ENCODE results near the gene ARID5A. TPM values are rescaled to one million over a fixed set of nuclear protein-coding genes. Genes with fewer than 3 reads are reported as not detected.

Gene ARID5A
- total RNA-seq, 1 donor from 2014 or later: 16.4 TPM

- no peak for TF ChIP-seq CTCF (IDR thresholded peaks at IDR 0.05; ENCODE audit: unreplicated experiment)
- H3K27me3 Mint-ChIP-seq (ENCODE audit: unreplicated experiment): no peaks in the 10 kb centered on the region
- H3K4me3 Mint-ChIP-seq (ENCODE audit: unreplicated experiment): no peak overlapping the region
- H3K9me3 Mint-ChIP-seq (ENCODE audit: unreplicated experiment): no peaks in the 10 kb centered on the region
- DNase-seq (ENCODE audit: low spot score): no peak
- no peak overlapping the region for H3K27ac Mint-ChIP-seq (ENCODE audit: unreplicated experiment)
- H3K4me1 Mint-ChIP-seq (ENCODE audit: unreplicated experiment): no peaks in the 10 kb centered on the region
- H3K36me3 Mint-ChIP-seq (ENCODE audit: low read depth, unreplicated experiment): no peaks in the 10 kb centered on the region
Measured at GRCh38 chr2:96564026-96564425, 27.5 kb downstream of the ARID5A start.

GRCh38 chr2:96564563-96564962 is 28.0 kb downstream of the ARID5A start:
- Mint-ChIP-seq H3K4me3 (ENCODE audit: unreplicated experiment) (no peak overlapping the region), H3K27ac (ENCODE audit: unreplicated experiment) (no peak overlapping the region), H3K27me3 (ENCODE audit: unreplicated experiment) (no peaks in the 10 kb centered on the region)

GRCh38 chr2:96565111-96565510 is 28.6 kb downstream of the ARID5A start:
- Mint-ChIP-seq H3K9me3 (ENCODE audit: unreplicated experiment) (no peaks in the 10 kb centered on the region), H3K4me1 (ENCODE audit: unreplicated experiment) (peaks cover 6% of the 10 kb centered on the region), H3K36me3 (ENCODE audit: low read depth, unreplicated experiment) (no peaks in the 10 kb centered on the region), H3K4me3 (ENCODE audit: unreplicated experiment) (no peak overlapping the region), H3K27ac (ENCODE audit: unreplicated experiment) (no peak overlapping the region), H3K27me3 (ENCODE audit: unreplicated experiment) (no peaks in the 10 kb centered on the region)
- no peak for DNase-seq (ENCODE audit: low spot score)
- no peak for TF ChIP-seq CTCF (IDR thresholded peaks at IDR 0.05; ENCODE audit: unreplicated experiment)

More at GRCh38 chr2:96564563-96564962, 28.0 kb downstream of the ARID5A start:
- Mint-ChIP-seq H3K4me1 (ENCODE audit: unreplicated experiment) (peaks cover 4% of the 10 kb centered on the region), H3K36me3 (ENCODE audit: low read depth, unreplicated experiment) (no peaks in the 10 kb centered on the region), H3K9me3 (ENCODE audit: unreplicated experiment) (no peaks in the 10 kb centered on the region)
- no peak for TF ChIP-seq CTCF (IDR thresholded peaks at IDR 0.05; ENCODE audit: unreplicated experiment)
- no peak for DNase-seq (ENCODE audit: low spot score)

DNA sequence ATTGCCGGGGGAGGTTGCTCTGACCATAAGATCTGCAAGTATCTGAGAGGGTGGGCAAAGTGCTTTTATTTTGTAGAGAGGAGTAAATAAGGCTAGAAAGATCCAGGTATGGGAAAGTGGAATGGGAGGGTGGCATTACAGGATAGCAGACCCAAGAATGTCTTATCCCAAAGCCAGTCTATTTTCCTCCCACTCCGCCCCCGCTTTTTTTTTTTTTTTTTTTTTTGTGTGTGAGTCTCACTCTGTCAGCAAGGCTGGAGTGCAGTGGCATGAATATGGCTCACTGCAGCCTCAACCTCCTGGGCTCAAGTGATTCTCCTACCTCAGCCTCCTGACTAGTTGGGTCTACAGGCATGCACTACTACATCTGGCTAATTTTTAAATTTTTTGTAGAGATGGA is 31.5 kb downstream of the ARID5A start:
- Mint-ChIP-seq H3K36me3 (ENCODE audit: low read depth, unreplicated experiment) (no peaks in the 10 kb centered on the region), H3K27ac (ENCODE audit: unreplicated experiment) (no peak overlapping the region), H3K9me3 (ENCODE audit: unreplicated experiment) (no peaks in the 10 kb centered on the region), H3K4me3 (ENCODE audit: unreplicated experiment) (no peak overlapping the region), H3K4me1 (ENCODE audit: unreplicated experiment) (peaks cover 6% of the 10 kb centered on the region), H3K27me3 (ENCODE audit: unreplicated experiment) (no peaks in the 10 kb centered on the region)
- no peak for DNase-seq (ENCODE audit: low spot score)
- no peak for TF ChIP-seq CTCF (IDR thresholded peaks at IDR 0.05; ENCODE audit: unreplicated experiment)

- Mint-ChIP-seq H3K9me3 (ENCODE audit: unreplicated experiment) (no peaks in the 10 kb centered on the region), H3K36me3 (ENCODE audit: low read depth, unreplicated experiment) (no peaks in the 10 kb centered on the region), H3K27ac (ENCODE audit: unreplicated experiment) (no peak overlapping the region), H3K4me3 (ENCODE audit: unreplicated experiment) (no peak overlapping the region), H3K4me1 (ENCODE audit: unreplicated experiment) (peaks cover 4% of the 10 kb centered on the region), H3K27me3 (ENCODE audit: unreplicated experiment) (no peaks in the 10 kb centered on the region)
- TF ChIP-seq CTCF (IDR thresholded peaks at IDR 0.05; ENCODE audit: unreplicated experiment): no peak
- no peak for DNase-seq (ENCODE audit: low spot score)
Measured at GRCh38 chr2:96574364-96574763, 37.8 kb downstream of the ARID5A start.
